Measurements from ENCODE around the gene BANP. TPM values are rescaled to one million over a fixed set of nuclear protein-coding genes. Genes with fewer than 3 reads are reported as not detected.
A peak's percentile ranks its signal among the peaks of the same experiment; 100 is the strongest.

BANP gene
- total RNA-seq, 1 donor from 2014 or later, result 53.9 TPM

DNA sequence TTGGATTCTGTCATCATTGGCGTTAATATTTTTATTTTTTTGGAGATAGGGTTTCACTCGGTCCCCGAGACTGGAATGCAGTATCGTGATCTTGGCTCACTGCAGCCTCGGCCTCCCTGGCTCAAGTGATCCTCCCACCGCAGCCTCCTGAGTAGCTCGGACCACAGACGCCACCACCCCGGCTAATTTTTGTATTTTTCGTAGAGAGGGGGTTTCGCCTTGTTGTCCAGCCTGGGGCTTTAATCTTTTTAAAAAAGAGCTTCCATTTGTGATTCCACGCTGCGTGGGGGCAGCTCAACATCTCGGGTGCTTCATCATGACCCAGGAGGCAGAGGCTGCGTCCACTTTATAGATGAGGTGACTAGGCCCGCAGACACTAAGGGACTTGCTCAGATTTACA lies 1.5 kb downstream of the BANP start:
- H3K27me3 Mint-ChIP-seq, result no peaks in the 10 kb centered on the region
- no peaks in the 10 kb centered on the region for H3K9me3 Mint-ChIP-seq (ENCODE audit: low read depth)
- DNase-seq (ENCODE audit: low spot score, unreplicated experiment), result no peak
- peak overlapping the region; percentile 33 for H3K27ac Mint-ChIP-seq
- peaks cover 30% of the 10 kb centered on the region for H3K4me1 Mint-ChIP-seq (ENCODE audit: low read depth)
- peak overlapping the region; percentile 95 for H3K4me3 Mint-ChIP-seq (ENCODE audit: low read depth)
- TF ChIP-seq, protein P1, sequence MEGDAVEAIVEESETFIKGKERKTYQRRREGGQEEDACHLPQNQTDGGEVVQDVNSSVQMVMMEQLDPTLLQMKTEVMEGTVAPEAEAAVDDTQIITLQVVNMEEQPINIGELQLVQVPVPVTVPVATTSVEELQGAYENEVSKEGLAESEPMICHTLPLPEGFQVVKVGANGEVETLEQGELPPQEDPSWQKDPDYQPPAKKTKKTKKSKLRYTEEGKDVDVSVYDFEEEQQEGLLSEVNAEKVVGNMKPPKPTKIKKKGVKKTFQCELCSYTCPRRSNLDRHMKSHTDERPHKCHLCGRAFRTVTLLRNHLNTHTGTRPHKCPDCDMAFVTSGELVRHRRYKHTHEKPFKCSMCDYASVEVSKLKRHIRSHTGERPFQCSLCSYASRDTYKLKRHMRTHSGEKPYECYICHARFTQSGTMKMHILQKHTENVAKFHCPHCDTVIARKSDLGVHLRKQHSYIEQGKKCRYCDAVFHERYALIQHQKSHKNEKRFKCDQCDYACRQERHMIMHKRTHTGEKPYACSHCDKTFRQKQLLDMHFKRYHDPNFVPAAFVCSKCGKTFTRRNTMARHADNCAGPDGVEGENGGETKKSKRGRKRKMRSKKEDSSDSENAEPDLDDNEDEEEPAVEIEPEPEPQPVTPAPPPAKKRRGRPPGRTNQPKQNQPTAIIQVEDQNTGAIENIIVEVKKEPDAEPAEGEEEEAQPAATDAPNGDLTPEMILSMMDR (IDR thresholded peaks at IDR 0.05; ENCODE audit: unreplicated experiment), result no peak
- H3K36me3 Mint-ChIP-seq (ENCODE audit: insufficient read depth), result peaks cover 8% of the 10 kb centered on the region

DNA sequence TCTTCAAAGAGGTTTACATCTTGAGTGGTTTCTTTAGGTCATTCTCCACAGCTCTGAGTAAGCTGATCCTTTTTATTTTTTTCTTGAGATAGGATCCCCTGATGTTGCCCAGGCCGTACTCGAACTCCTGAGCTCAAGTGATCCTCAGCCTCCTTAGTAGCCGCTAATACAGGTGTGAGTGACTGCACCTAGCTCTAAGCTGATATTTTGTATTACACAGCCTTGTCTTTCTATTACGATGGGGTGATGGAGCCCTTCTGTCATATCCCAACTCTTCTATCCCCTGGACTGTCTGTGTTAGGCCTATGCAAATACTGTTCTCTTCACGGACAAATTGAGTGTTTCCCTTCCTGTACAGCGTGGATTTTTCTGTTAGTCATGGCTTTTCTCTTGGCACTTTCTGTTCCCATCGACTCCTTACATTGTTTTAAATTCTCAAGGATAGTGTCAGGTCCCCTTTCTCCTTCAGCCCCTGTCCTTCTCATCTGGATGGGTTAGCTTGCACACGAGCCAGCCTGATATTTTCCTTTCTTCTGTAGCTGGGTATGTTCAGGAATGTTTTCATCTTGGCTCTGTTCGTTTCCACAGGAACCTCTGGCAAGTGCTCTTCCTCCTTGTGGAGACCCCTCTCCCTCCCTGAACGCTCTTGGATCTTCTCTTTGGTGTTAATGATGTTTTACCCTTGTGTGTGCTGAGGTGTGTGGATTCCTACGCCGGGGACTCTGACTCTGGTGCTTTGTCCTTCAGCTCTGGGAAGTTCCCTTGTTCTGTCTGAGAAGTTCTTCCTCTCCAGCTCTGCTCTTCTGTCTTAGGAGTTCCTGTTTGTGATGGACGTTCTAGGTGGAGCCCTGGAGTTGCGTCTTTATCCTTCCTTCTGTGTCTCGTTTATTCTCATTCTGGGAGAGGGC lies 2.3 kb downstream of the BANP start:
- H3K36me3 Mint-ChIP-seq (ENCODE audit: insufficient read depth), result peaks cover 9% of the 10 kb centered on the region
- peaks cover 29% of the 10 kb centered on the region for H3K4me1 Mint-ChIP-seq (ENCODE audit: low read depth)
- H3K27ac Mint-ChIP-seq, result peak overlapping the region; percentile 71
- TF ChIP-seq, protein P1 (IDR thresholded peaks at IDR 0.05; ENCODE audit: unreplicated experiment), result no peak
- peak overlapping the region; percentile 53 for H3K4me3 Mint-ChIP-seq (ENCODE audit: low read depth)
- H3K27me3 Mint-ChIP-seq, result no peaks in the 10 kb centered on the region
- no peak for DNase-seq (ENCODE audit: low spot score, unreplicated experiment)
- no peaks in the 10 kb centered on the region for H3K9me3 Mint-ChIP-seq (ENCODE audit: low read depth)

DNA sequence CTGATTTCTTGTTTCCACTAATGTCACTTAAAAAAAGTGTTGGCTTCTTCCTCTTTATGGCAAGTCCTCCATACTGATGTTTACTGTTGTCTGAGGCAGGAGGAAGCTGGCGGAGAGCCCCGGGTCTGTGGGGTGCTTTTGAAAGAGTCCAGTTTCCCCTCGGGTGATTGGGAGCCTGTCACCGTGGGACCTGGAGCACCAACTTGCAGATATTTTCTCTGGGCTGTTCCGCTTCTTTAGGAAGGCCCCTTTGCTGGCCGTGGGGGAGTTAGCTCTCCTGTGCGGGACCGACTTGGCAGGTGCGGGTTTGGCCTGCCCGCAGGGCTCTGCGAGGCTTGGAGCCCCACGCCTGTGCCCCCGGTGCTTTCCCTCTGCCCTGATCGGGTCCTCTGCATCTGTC lies 3.1 kb downstream of the BANP start:
- peak overlapping the region; percentile 44 for H3K27ac Mint-ChIP-seq
- DNase-seq (ENCODE audit: low spot score, unreplicated experiment), result no peak
- H3K4me1 Mint-ChIP-seq (ENCODE audit: low read depth), result peaks cover 32% of the 10 kb centered on the region
- TF ChIP-seq, protein P1 (IDR thresholded peaks at IDR 0.05; ENCODE audit: unreplicated experiment), result no peak
- no peak overlapping the region for H3K4me3 Mint-ChIP-seq (ENCODE audit: low read depth)
- no peaks in the 10 kb centered on the region for H3K9me3 Mint-ChIP-seq (ENCODE audit: low read depth)
- H3K36me3 Mint-ChIP-seq (ENCODE audit: insufficient read depth), result peaks cover 9% of the 10 kb centered on the region
- no peaks in the 10 kb centered on the region for H3K27me3 Mint-ChIP-seq

DNA sequence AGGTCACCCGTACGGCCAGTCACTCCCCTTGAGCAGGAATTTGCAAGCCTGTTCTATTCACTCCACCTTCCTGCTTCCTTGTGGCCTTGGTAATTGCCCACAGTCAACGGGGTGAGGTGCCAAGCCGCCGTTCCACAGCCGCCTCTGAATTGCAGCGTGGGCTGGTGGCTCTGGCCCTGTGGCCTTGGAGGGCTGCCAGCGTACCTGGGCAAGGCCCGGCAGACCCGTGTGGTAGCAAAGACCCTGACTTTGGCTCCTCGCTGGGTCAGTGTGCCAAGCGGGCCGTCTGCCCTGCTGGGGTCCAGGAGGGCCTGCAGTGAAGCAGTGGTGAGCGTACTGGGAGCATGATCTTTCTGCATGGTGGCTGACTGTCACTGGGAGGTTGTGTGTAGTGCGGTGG lies 3.6 kb downstream of the BANP start:
- Mint-ChIP-seq H3K27ac (peak overlapping the region; percentile 44), H3K27me3 (no peaks in the 10 kb centered on the region), H3K9me3 (ENCODE audit: low read depth) (no peaks in the 10 kb centered on the region), H3K4me3 (ENCODE audit: low read depth) (no peak overlapping the region), H3K36me3 (ENCODE audit: insufficient read depth) (peaks cover 9% of the 10 kb centered on the region), H3K4me1 (ENCODE audit: low read depth) (peaks cover 34% of the 10 kb centered on the region)
- DNase-seq (ENCODE audit: low spot score, unreplicated experiment), result no peak
- TF ChIP-seq, protein P1 (IDR thresholded peaks at IDR 0.05; ENCODE audit: unreplicated experiment), result no peak

- H3K4me3 Mint-ChIP-seq (ENCODE audit: low read depth), result no peak overlapping the region
- H3K27ac Mint-ChIP-seq, result peak overlapping the region; percentile 81
- H3K27me3 Mint-ChIP-seq, result no peaks in the 10 kb centered on the region
- no peaks in the 10 kb centered on the region for H3K9me3 Mint-ChIP-seq (ENCODE audit: low read depth)
- H3K4me1 Mint-ChIP-seq (ENCODE audit: low read depth), result peaks cover 34% of the 10 kb centered on the region
- no peak for DNase-seq (ENCODE audit: low spot score, unreplicated experiment)
- H3K36me3 Mint-ChIP-seq (ENCODE audit: insufficient read depth), result peaks cover 11% of the 10 kb centered on the region
- TF ChIP-seq, protein P1 (IDR thresholded peaks at IDR 0.05; ENCODE audit: unreplicated experiment), result no peak
Observed at GRCh38 chr16:87955302-87956097, 4.3 kb downstream of the BANP start.

Measured in progenitor cell of endocrine pancreas (in vitro differentiated cells).